Prostate gland (tissue), 2 donors: ENCODE measurements around the gene RHBDF2.

Experiments used
- CTCF ChIP-seq, 4 experiments: fragments of 200-600 bp in 2 of 4; fragments of 450-650 bp in 2 of 4; sonication (generic) in 2 of 4; IDR thresholded peaks; 1 replicate in 3 of 4; 2 replicates in 1 of 4; pipeline ENCODE4 v1.5.1; 2016 to 2019; ENCODE audit warnings: antibody characterized with exemption in 4 of 4, mild to moderate bottlenecking in 2 of 4, moderate library complexity in 2 of 4
- POLR2A ChIP-seq: fragments of 450-650 bp; IDR thresholded peaks from one replicate; pipeline ENCODE4 v1.6.1; 2016; ENCODE audit warnings: antibody characterized with exemption, mild to moderate bottlenecking

- TF ChIP-seq CTCF (IDR thresholded peaks at IDR 0.05) (no peak), POLR2A (no peak)
Observed at GRCh38 chr17:76549539-76549938, 48.3 kb upstream of the RHBDF2 start.
